Activated naive CD8-positive, alpha-beta T cell (primary cell): ENCODE results near the gene SNX14.
"Not testable (repeated sequence)": the region's sequence is repeated elsewhere in the genome, so short reads cannot be mapped to it uniquely, and the experiment has no call there.

Experiments
- H3K27ac Mint-ChIP-seq: one replicate; pipeline ENCODE4 v1.8.0; 2021; ENCODE audit warnings: mixed read lengths
- H3K27me3 Mint-ChIP-seq: one replicate; pipeline ENCODE4 v1.8.0; 2021; ENCODE audit warnings: mixed read lengths
- H3K36me3 Mint-ChIP-seq: one replicate; pipeline ENCODE4 v1.8.0; 2021; ENCODE audit warnings: mixed read lengths
- H3K4me1 Mint-ChIP-seq: one replicate; pipeline ENCODE4 v1.8.0; 2021; ENCODE audit warnings: low read depth, mixed read lengths
- H3K4me3 Mint-ChIP-seq: one replicate; pipeline ENCODE4 v1.8.0; 2021; ENCODE audit warnings: mild to moderate bottlenecking, mixed read lengths
- H3K9me3 Mint-ChIP-seq: one replicate; pipeline ENCODE4 v1.8.0; 2021; ENCODE audit warnings: low read depth, mixed read lengths

SNX14 gene, protein sequence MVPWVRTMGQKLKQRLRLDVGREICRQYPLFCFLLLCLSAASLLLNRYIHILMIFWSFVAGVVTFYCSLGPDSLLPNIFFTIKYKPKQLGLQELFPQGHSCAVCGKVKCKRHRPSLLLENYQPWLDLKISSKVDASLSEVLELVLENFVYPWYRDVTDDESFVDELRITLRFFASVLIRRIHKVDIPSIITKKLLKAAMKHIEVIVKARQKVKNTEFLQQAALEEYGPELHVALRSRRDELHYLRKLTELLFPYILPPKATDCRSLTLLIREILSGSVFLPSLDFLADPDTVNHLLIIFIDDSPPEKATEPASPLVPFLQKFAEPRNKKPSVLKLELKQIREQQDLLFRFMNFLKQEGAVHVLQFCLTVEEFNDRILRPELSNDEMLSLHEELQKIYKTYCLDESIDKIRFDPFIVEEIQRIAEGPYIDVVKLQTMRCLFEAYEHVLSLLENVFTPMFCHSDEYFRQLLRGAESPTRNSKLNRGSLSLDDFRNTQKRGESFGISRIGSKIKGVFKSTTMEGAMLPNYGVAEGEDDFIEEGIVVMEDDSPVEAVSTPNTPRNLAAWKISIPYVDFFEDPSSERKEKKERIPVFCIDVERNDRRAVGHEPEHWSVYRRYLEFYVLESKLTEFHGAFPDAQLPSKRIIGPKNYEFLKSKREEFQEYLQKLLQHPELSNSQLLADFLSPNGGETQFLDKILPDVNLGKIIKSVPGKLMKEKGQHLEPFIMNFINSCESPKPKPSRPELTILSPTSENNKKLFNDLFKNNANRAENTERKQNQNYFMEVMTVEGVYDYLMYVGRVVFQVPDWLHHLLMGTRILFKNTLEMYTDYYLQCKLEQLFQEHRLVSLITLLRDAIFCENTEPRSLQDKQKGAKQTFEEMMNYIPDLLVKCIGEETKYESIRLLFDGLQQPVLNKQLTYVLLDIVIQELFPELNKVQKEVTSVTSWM

GRCh38 chr6:85593438-85594196, at the start of gene SNX14:
SNX14 (minus strand) TSS chr6:85593858; CDS start chr6:85593718, 140 bp downstream.
- Mint-ChIP-seq H3K27ac (peak within 1 kb of the TSS; percentile 89), H3K4me3 (peak within 1 kb of the TSS; percentile 93), H3K36me3 (peaks cover 11% of the 10 kb centered on the region), H3K9me3 (no peaks in the 10 kb centered on the region), H3K27me3 (no peaks in the 10 kb centered on the region), H3K4me1 (peaks cover 46% of the 10 kb centered on the region)

DNA sequence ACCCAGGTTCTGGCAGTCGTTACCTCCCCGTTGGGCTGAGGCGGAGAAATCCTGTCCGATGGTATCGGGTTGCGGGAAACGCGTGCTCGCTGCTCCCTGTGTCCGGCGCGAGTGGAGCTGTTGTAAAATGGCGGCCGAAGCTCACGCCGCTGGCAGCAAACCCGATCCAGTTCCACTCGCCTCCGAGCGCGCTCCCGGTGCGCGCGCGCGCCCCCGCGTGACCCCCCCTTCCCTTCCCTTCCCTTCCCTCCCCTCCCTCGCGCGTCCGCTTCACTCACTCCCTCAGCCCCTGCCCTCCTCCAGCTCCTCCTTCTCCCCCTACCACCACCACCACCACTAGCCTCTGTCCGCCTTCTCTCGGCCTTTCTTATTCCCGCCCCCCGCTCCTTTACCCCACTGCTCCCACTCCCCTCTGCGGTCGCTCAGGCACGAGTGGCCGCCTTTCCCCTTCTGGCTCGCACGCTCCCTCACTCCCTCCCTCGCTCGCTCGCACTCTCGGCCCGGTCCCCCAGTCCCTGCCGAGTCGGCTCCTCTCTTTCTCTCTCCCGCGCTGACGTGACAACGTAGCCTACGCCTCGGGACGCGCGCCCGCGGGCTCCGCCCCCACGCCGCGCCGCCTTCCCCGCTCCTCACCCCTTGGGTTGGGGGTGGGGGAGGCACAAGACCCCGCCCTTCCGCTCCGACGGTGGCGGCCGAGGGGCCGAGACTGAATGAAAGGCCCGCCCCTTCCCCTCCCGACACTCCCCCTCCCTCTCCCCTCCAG, 49.3 kb upstream of the SNX14 start, which contains the start of gene SYNCRIP:
Gene SYNCRIP (minus strand): TSS at position 113 of the 763 bp plus-strand sequence. CDS start 1,447 bp downstream, outside the sequence.
- Mint-ChIP-seq H3K36me3 (peaks cover 28% of the 10 kb centered on the region), H3K9me3 (no peaks in the 10 kb centered on the region), H3K27ac (peak within 1 kb of the TSS; percentile 98), H3K4me3 (peak within 1 kb of the TSS; percentile 98), H3K27me3 (no peaks in the 10 kb centered on the region), H3K4me1 (peaks cover 43% of the 10 kb centered on the region)

GRCh38 chr6:85641897-85642773, 48.5 kb upstream of the SNX14 start:
- Mint-ChIP-seq H3K4me3 (peak overlapping the region; percentile 98), H3K27me3 (no peaks in the 10 kb centered on the region), H3K27ac (peak overlapping the region; percentile 98), H3K9me3 (no peaks in the 10 kb centered on the region), H3K36me3 (peaks cover 35% of the 10 kb centered on the region), H3K4me1 (peaks cover 51% of the 10 kb centered on the region)

GRCh38 chr6:85641522-85641896, 47.9 kb upstream of the SNX14 start:
- Mint-ChIP-seq H3K4me3 (peak overlapping the region; percentile 98), H3K4me1 (peaks cover 56% of the 10 kb centered on the region), H3K9me3 (no peaks in the 10 kb centered on the region), H3K36me3 (peaks cover 38% of the 10 kb centered on the region), H3K27me3 (no peaks in the 10 kb centered on the region), H3K27ac (peak overlapping the region; percentile 98)

DNA sequence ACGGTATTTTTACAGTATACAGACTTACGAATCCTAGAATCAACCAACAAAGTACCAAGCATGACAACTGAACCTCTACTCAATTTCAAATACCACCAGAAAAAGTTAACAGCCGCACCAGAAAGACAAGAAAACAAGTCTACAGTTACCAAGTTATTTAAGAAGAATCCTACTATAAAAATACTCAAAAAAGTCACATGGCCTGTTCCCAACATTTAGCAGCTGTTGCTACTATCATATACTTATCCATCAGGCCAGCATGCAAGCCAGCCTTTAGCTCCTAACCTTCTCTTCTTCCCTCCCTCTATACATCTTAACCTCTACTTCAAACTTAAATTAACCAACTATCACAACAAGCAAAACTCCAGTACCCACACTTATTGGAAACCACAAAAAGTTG, 47.2 kb upstream of the SNX14 start:
- Mint-ChIP-seq H3K27ac (peak overlapping the region; percentile 70), H3K27me3 (no peaks in the 10 kb centered on the region), H3K4me1 (peaks cover 58% of the 10 kb centered on the region), H3K36me3 (peaks cover 39% of the 10 kb centered on the region), H3K9me3 (no peaks in the 10 kb centered on the region), H3K4me3 (peak overlapping the region; percentile 98)

DNA sequence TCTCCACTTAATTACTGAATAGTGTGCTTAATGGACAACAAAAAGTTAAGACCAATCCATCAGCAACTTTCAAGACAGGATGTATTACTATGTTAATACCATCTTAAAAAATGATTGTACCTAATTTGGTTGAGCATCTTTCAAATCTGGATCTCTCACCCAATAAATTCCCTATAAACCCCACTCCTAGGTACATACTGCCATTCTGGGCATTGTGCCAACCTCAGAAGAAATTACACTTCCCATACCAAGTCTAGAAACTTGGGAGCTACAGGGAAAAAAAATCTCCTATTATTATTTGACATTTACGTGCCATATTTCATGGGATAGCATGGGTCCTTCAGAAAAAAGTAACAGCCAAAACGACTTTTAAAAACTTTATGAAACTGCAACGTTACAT, 43.9 kb upstream of the SNX14 start:
- no peaks in the 10 kb centered on the region for H3K9me3 Mint-ChIP-seq
- H3K27ac Mint-ChIP-seq: peak overlapping the region; percentile 24
- H3K36me3 Mint-ChIP-seq: peaks cover 41% of the 10 kb centered on the region
- H3K4me1 Mint-ChIP-seq: peaks cover 59% of the 10 kb centered on the region
- peak overlapping the region; percentile 56 for H3K4me3 Mint-ChIP-seq
- no peaks in the 10 kb centered on the region for H3K27me3 Mint-ChIP-seq

- no peaks in the 10 kb centered on the region for H3K27me3 Mint-ChIP-seq
- H3K9me3 Mint-ChIP-seq: no peaks in the 10 kb centered on the region
- peaks cover 61% of the 10 kb centered on the region for H3K4me1 Mint-ChIP-seq
- peak overlapping the region; percentile 30 for H3K4me3 Mint-ChIP-seq
- no peak overlapping the region for H3K27ac Mint-ChIP-seq
- peaks cover 21% of the 10 kb centered on the region for H3K36me3 Mint-ChIP-seq
These were observed 38.7 kb upstream of the SNX14 start for GRCh38 chr6:85632164-85632942.

- Mint-ChIP-seq H3K27ac (peak overlapping the region; percentile 66), H3K4me1 (peaks cover 62% of the 10 kb centered on the region), H3K36me3 (peaks cover 15% of the 10 kb centered on the region)
- not testable (repeated sequence) for H3K27me3 Mint-ChIP-seq, H3K9me3 Mint-ChIP-seq, H3K4me3 Mint-ChIP-seq
These were observed 37.5 kb upstream of the SNX14 start for GRCh38 chr6:85631117-85631516.

- Mint-ChIP-seq H3K4me1 (peaks cover 69% of the 10 kb centered on the region), H3K9me3 (no peaks in the 10 kb centered on the region)
These were observed 34.7 kb upstream of the SNX14 start for GRCh38 chr6:85628353-85628752.

DNA sequence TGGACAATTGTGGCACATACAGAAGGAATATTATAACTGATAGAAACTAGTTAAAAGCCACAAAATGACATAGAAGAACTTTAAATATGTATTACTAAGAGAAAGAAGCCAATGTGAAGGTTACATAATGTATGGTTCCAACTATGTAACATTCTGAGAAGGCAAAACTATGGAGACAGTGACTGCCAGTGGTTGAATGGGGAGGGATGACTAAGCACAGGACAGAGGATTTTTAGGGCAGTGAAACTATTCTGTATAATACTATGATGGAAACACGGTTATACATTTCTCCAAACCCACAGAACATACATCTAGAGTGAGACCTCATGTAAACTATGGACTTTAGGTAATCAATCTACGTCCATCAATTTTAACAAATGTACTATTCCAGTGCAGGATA, 26.6 kb upstream of the SNX14 start:
- Mint-ChIP-seq H3K36me3 (peaks cover 14% of the 10 kb centered on the region), H3K9me3 (no peaks in the 10 kb centered on the region), H3K27me3 (no peaks in the 10 kb centered on the region), H3K27ac (peak overlapping the region; percentile 11), H3K4me1 (peaks cover 38% of the 10 kb centered on the region), H3K4me3 (no peak overlapping the region)

More at GRCh38 chr6:85628353-85628752, 34.7 kb upstream of the SNX14 start:
- Mint-ChIP-seq H3K27ac (peak overlapping the region; percentile 35), H3K4me3 (peak overlapping the region; percentile 42), H3K36me3 (peaks cover 16% of the 10 kb centered on the region), H3K27me3 (no peaks in the 10 kb centered on the region)

DNA sequence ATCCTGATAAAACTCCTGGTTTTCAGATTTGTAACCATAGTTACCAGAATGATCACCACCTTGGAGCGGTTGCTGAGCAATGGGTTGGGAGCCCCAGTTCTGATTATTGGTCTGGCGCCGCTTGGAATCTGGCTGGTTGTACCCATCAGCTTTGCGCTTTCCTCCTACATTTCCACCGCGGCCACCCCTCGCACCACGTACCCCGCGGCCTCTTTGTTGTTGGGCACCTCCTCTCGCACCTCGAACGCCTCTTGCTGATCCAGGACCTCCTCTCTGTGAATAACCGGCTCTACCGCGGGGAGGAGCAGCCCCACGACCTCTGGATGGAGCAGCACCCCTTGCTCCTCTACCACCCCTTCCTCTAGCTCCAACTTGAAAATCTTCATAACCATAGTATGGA, 21.1 kb upstream of the SNX14 start:
- H3K27ac Mint-ChIP-seq: peak overlapping the region; percentile 62
- no peak overlapping the region for H3K4me3 Mint-ChIP-seq
- H3K27me3 Mint-ChIP-seq: no peaks in the 10 kb centered on the region
- peaks cover 12% of the 10 kb centered on the region for H3K36me3 Mint-ChIP-seq
- no peaks in the 10 kb centered on the region for H3K9me3 Mint-ChIP-seq
- peaks cover 21% of the 10 kb centered on the region for H3K4me1 Mint-ChIP-seq

GRCh38 chr6:85612690-85613474, 19.2 kb upstream of the SNX14 start:
- Mint-ChIP-seq H3K27ac (no peak overlapping the region), H3K36me3 (peaks cover 9% of the 10 kb centered on the region), H3K9me3 (no peaks in the 10 kb centered on the region), H3K4me1 (peaks cover 19% of the 10 kb centered on the region), H3K27me3 (no peaks in the 10 kb centered on the region), H3K4me3 (no peak overlapping the region)
